HepG2 (cell line): ENCODE results near the gene LAMP2. TPM values are rescaled to one million over a fixed set of nuclear protein-coding genes. Genes with fewer than 3 reads are reported as not detected.

Experiments
- ATAC-seq: fragments of 200-7000 bp; cut with Tn5 transposase; 3 replicates; pipeline ENCODE4 v1.9.1; 2020; ENCODE audit warnings: mild to moderate bottlenecking, moderate library complexity
- BruUV-seq: library from RNA; stranded (reverse); fragments of 400-500 nt; replicated peaks from 2 replicates; lab custom pipeline; 2021; lab: Mats Ljungman, UMichigan
- CTCF ChIA-PET: fragments of 300-600 bp; formaldehyde crosslinking; extraction: SDS; loops from one replicate; lab custom pipeline; 2021; ENCODE audit warnings: low total read pairs, inconsistent platforms, low intra/inter-chr PET ratio; lab: Yijun Ruan, JAX
- POLR2A ChIA-PET: fragments of 350-600 bp; sonication (Branson Sonifier 250); formaldehyde crosslinking; loops from one replicate; lab custom pipeline; 2020; ENCODE audit warnings: antibody characterized with exemption, inconsistent platforms; lab: Yijun Ruan, JAX
- DNase-seq: peaks from one replicate; pipeline ENCODE4 v3.0.0-alpha.2; 2015; ENCODE audit warnings: low spot score
- FAIRE-seq: peaks from 3 replicates; lab custom pipeline; 2011; peaks lifted over from hg19 to GRCh38; lab: Jason Lieb, UNC
- H2AFZ ChIP-seq: one replicate; pipeline ENCODE4 v1.6.1; 2011; ENCODE audit warnings: low read length, inconsistent platforms
- H3K27ac ChIP-seq: fragments of 300-600 bp; 3 replicates; pipeline ENCODE4 v1.8.0; 2011; ENCODE audit warnings: mixed run types, mild to moderate bottlenecking, mixed read lengths, low read length, inconsistent platforms; ENCODE audit not compliant: insufficient read depth; ENCODE audit errors: extremely low read length
- H3K27me3 ChIP-seq, 2 experiments: fragments of 200-600 bp in 1 of 2; 2 replicates in 1 of 2; 3 replicates in 1 of 2; pipeline versions ENCODE4 v1.6.0 to v1.8.0; 2011; ENCODE audit warnings: low read length in 2 of 2, mild to moderate bottlenecking in 2 of 2, moderate library complexity in 2 of 2, inconsistent platforms in 1 of 2; ENCODE audit not compliant: insufficient read depth in 2 of 2, control insufficient read depth in 1 of 2
- H3K36me3 ChIP-seq, 2 experiments: fragments of 200-600 bp in 1 of 2; replicated peaks in 1 of 2; 2 replicates in 1 of 2; 3 replicates in 1 of 2; pipeline versions ENCODE4 v1.5.1 to v1.8.0; 2011; ENCODE audit warnings: low read length in 2 of 2, inconsistent platforms in 1 of 2; ENCODE audit not compliant: insufficient read depth in 2 of 2, control insufficient read depth in 1 of 2
- H3K4me1 ChIP-seq: 2 replicates; pipeline ENCODE4 v1.5.1; 2012; ENCODE audit warnings: low read length, inconsistent platforms; ENCODE audit not compliant: insufficient read depth
- H3K4me2 ChIP-seq: 2 replicates; pipeline ENCODE4 v1.6.0; 2011; ENCODE audit warnings: low read depth, low read length, inconsistent platforms
- H3K4me3 ChIP-seq, 3 experiments: fragments of 200-600 bp in 1 of 3; sonication (generic), shearing (Covaris generic) in 1 of 3; replicated peaks in 1 of 3; 2 replicates each; pipeline ENCODE4 v1.5.1; 2011 to 2016; ENCODE audit warnings: low read length in 3 of 3, inconsistent platforms in 2 of 3, low read depth in 2 of 3, mild to moderate bottlenecking in 2 of 3, control low read depth in 1 of 3, mixed read lengths in 1 of 3; ENCODE audit not compliant: insufficient read depth in 1 of 3
- H3K79me2 ChIP-seq: one replicate; pipeline ENCODE4 v1.6.1; 2011; ENCODE audit warnings: low read length, inconsistent platforms; ENCODE audit not compliant: insufficient read depth
- H3K9ac ChIP-seq: 2 replicates; pipeline ENCODE4 v1.6.0; 2011; ENCODE audit warnings: mild to moderate bottlenecking, low read depth, low read length, inconsistent platforms; ENCODE audit not compliant: insufficient read depth
- H3K9me3 ChIP-seq: 2 replicates; pipeline ENCODE4 v1.5.1; 2012; ENCODE audit warnings: mild to moderate bottlenecking, low read length
- H4K20me1 ChIP-seq: 2 replicates; pipeline ENCODE4 v1.6.0; 2011; ENCODE audit warnings: inconsistent platforms, mild to moderate bottlenecking, low read length, moderate library complexity; ENCODE audit not compliant: insufficient read depth
- GZF1 ChIP-seq: sonication (generic); formaldehyde crosslinking; IDR thresholded peaks from 2 replicates; pipeline ENCODE4 v1.5.1; 2020; ENCODE audit warnings: mild to moderate bottlenecking, missing genetic modification reagents
- KAT2B ChIP-seq: fragments of 150-350 bp; IDR thresholded peaks from 2 replicates; pipeline ENCODE4 v1.6.1; 2014; ENCODE audit warnings: low read depth, low read length, borderline replicate concordance
- KMT2B ChIP-seq: IDR thresholded peaks from 2 replicates; pipeline ENCODE4 v1.6.1; 2016; ENCODE audit warnings: missing genetic modification reagents, missing compliant biosample characterization
- MAFK ChIP-seq, 2 experiments: IDR thresholded peaks in 1 of 2; conservative IDR thresholded peaks in 1 of 2; 2 replicates each; pipeline ENCODE4 v1.6.1; 2011; ENCODE audit warnings: improper control_type of control experiment in 2 of 2, low read length in 2 of 2
- MYNN ChIP-seq: sonication (generic); formaldehyde crosslinking; IDR thresholded peaks from 2 replicates; pipeline ENCODE4 v1.4.0; 2020; ENCODE audit warnings: mild to moderate bottlenecking, low read depth, missing genetic modification reagents
- RARA ChIP-seq: IDR thresholded peaks from 2 replicates; pipeline ENCODE4 v1.6.1; 2016; ENCODE audit warnings: missing genetic modification reagents, missing compliant biosample characterization
- SATB2 ChIP-seq: sonication (generic); formaldehyde crosslinking; IDR thresholded peaks from 2 replicates; pipeline ENCODE4 v1.5.0; 2020; ENCODE audit warnings: missing genetic modification reagents
- TBP ChIP-seq: sonication (generic); formaldehyde crosslinking; IDR thresholded peaks from 2 replicates; pipeline ENCODE4 v1.5.0; 2020; ENCODE audit warnings: missing genetic modification reagents
- ZBTB8A ChIP-seq: sonication (generic); formaldehyde crosslinking; IDR thresholded peaks from 2 replicates; pipeline ENCODE4 v1.4.0; 2020; ENCODE audit warnings: mild to moderate bottlenecking, low read depth, missing genetic modification reagents, borderline replicate concordance
- ZNF350 ChIP-seq: sonication (generic); formaldehyde crosslinking; IDR thresholded peaks from 2 replicates; pipeline ENCODE4 v1.4.0; 2020; ENCODE audit warnings: mild to moderate bottlenecking, low read depth, missing genetic modification reagents, borderline replicate concordance
- ZNF614 ChIP-seq: IDR thresholded peaks from 2 replicates; pipeline ENCODE4 v1.6.1; 2018; ENCODE audit warnings: missing biosample characterization, missing genetic modification reagents, inconsistent platforms, borderline replicate concordance
- WGBS: methylation state at CpG from one replicate; pipeline ENCODE4 v1.1.6; 2017; ENCODE audit warnings: low lambda C conversion rate; 5-methylcytosine and 5-hydroxymethylcytosine counted together
- in situ Hi-C: cut with HindIII; loops from 2 replicates; pipeline ENCODE4 v1.10.0; 2017; ENCODE audit warnings: low pct_unique_long_range_greater_than_20kb; ENCODE audit not compliant: extremely low pct_ligation_motif_present
- intact Hi-C: fragments of 100-400 bp; cut with micrococcal nuclease; formaldehyde crosslinking; loops from one replicate; pipeline ENCODE4 v1.10.0; 2022; ENCODE audit not compliant: unreplicated experiment
- polyA plus RNA-seq, 8 experiments: library from polyadenylated mRNA; depleted of rRNA in 3 of 8; stranded (reverse) in 7 of 8; unstranded in 1 of 8; fragments of >200 nt; fragmentation: Illumina TruSeq in 4 of 8; extraction: Trizol in 4 of 8; gene quantifications; 2 replicates each; pipeline versions ENCODE4 v1.2.1 to v1.2.3, GENCODE V29; 2011 to 2016; ENCODE audit warnings: low read depth in 4 of 8, missing spikeins in 1 of 8, mixed read lengths in 1 of 8; ENCODE audit not compliant: insufficient read depth in 1 of 8
- total RNA-seq, 5 experiments: library from RNA; depleted of rRNA; stranded (reverse); fragments of >200 nt; fragmentation: Illumina TruSeq; extraction: Trizol; gene quantifications; 2 replicates each; pipeline ENCODE4 v1.2.3, GENCODE V29; 2016; ENCODE audit warnings: low read depth in 1 of 5
- TF ChIP-seq, protein P1 (sequence below): sonication (generic); formaldehyde crosslinking; IDR thresholded peaks from 2 replicates; pipeline ENCODE4 v1.4.0; 2020; ENCODE audit warnings: mild to moderate bottlenecking, missing genetic modification reagents
- TF ChIP-seq, protein P2 (sequence below): sonication (generic); formaldehyde crosslinking; IDR thresholded peaks from 2 replicates; pipeline ENCODE4 v1.4.0; 2020; ENCODE audit warnings: missing genetic modification reagents, mild to moderate bottlenecking, borderline replicate concordance

LAMP2 gene
- total and polyA plus RNA-seq, 2 of the 13 experiments (the other 11 are each of a cell fraction or from before 2014, with no cell fraction given), result 127 to 170 TPM

DNA sequence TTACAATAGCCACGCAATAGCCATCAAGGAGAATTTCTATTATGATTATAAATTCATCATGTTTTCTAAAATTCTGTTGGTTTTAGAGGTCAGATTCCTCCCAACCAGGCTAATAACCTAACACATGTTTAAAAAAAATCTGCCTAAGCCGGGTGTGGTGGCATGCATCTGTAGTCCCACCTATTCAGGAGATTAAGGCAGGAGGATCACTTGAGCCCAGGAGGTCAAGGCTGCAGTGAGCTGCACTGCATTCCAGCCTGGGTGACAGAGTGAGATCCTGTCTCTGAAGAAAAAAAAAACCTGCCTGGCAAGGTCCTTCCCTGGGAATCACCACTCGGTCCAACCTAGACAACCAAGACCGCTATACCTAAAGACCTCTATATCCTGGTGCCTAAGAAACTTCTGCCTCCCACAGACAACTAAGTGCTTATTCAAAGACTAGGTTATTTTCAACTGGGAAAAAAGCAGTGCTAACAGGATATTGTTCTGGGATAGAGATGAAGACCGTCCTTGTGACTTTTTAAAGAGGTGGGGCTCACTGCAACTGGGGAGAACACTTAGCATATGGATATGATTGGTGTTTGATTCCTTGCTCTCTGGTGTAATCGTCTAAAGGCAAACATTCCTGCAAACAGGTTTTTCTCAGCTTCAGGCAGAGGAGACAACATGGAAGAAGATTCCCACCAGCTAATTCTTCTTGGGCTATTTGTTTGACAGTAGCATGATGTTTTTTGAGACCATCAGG is 89.0 kb downstream of the LAMP2 start:
- CTCF ChIA-PET, result interaction anchor here (0.7 kb wide), 1 partner anchor 38 kb away, joined by 3 read pairs; no protein-coding TSS in a partner anchor
- no peak overlapping the region for H2AFZ ChIP-seq
- no peaks in the 10 kb centered on the region for H4K20me1 ChIP-seq
- no peak overlapping the region for H3K27ac ChIP-seq
- 0 out of 2 replicates have a peak, but pooled peaks cover 11% of the 10 kb centered on the region for H3K4me1 ChIP-seq
- in situ Hi-C loops, result no loop called here
- H3K27me3 ChIP-seq, result no peaks in the 10 kb centered on the region
- TF ChIP-seq GZF1 (CRISPR knock-in tag) (peak; percentile 82; the same call in 1 of the 2 replicates), ZBTB8A (CRISPR knock-in tag) (no peak)
- BruUV-seq, result no TSS peak
- peak; percentile 34 for FAIRE-seq
- H3K79me2 ChIP-seq, result no peaks in the 10 kb centered on the region
- WGBS, result 19% methylated on average over 4 of the region's 6 CpGs
- H3K9me3 ChIP-seq, result no peaks in the 10 kb centered on the region
- no peak overlapping the region for H3K9ac ChIP-seq
- H3K36me3 ChIP-seq, result no peaks in the 10 kb centered on the region
- ATAC-seq, result no peak
- POLR2A ChIA-PET, result no interaction called here
- no peak for DNase-seq
- intact Hi-C loops, result no loop called here
- H3K4me3 ChIP-seq, result no peak overlapping the region
- H3K4me2 ChIP-seq, result no peak overlapping the region

DNA sequence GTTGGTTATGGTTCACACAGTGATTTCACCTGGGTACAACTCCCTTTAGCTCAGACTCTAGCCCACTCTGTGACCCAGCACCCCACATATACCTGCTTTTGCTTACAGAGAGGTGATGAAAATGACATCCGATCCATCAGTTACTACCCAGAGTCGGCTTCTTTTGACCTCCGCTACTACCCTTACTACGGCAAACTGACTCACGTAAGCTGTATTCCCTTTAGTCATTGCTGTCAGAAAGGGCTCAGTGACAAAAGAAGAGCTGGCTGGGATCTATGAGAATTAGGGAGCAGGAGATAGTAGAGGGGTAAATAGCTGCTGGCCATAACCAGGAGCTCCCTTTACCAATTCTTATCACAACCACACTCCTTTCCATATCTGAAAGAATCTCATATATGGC is 90.5 kb downstream of the LAMP2 start:
- no peak for FAIRE-seq
- Histone ChIP-seq H3K4me3 (no peak overlapping the region), H3K27me3 (no peaks in the 10 kb centered on the region), H4K20me1 (no peaks in the 10 kb centered on the region), H3K27ac (no peak overlapping the region), H3K9ac (no peak overlapping the region), H3K36me3 (no peaks in the 10 kb centered on the region), H3K79me2 (no peaks in the 10 kb centered on the region), H3K9me3 (no peaks in the 10 kb centered on the region), H3K4me2 (no peak overlapping the region), H3K4me1 (0 out of 2 replicates have a peak, but pooled peaks cover 11% of the 10 kb centered on the region), H2AFZ (no peak overlapping the region)
- no peak for DNase-seq
- no TSS peak for BruUV-seq
- TF ChIP-seq KMT2B, result no peak
- no peak for TF ChIP-seq ZNF614
- TF ChIP-seq, protein P1, sequence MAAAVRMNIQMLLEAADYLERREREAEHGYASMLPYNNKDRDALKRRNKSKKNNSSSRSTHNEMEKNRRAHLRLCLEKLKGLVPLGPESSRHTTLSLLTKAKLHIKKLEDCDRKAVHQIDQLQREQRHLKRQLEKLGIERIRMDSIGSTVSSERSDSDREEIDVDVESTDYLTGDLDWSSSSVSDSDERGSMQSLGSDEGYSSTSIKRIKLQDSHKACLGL (CRISPR knock-in tag), result no peak
- TF ChIP-seq KAT2B, result no peak
- no peak for TF ChIP-seq ZNF350 (CRISPR knock-in tag)
- TF ChIP-seq MAFK (conservative IDR thresholded peaks at IDR 0.05 in 1 of 2, IDR thresholded peaks at IDR 0.05 in 1 of 2; ENCODE audit: low read length in 2 of 2), result no peak
- TF ChIP-seq SATB2 (CRISPR knock-in tag), result no peak
- TF ChIP-seq, protein P2, sequence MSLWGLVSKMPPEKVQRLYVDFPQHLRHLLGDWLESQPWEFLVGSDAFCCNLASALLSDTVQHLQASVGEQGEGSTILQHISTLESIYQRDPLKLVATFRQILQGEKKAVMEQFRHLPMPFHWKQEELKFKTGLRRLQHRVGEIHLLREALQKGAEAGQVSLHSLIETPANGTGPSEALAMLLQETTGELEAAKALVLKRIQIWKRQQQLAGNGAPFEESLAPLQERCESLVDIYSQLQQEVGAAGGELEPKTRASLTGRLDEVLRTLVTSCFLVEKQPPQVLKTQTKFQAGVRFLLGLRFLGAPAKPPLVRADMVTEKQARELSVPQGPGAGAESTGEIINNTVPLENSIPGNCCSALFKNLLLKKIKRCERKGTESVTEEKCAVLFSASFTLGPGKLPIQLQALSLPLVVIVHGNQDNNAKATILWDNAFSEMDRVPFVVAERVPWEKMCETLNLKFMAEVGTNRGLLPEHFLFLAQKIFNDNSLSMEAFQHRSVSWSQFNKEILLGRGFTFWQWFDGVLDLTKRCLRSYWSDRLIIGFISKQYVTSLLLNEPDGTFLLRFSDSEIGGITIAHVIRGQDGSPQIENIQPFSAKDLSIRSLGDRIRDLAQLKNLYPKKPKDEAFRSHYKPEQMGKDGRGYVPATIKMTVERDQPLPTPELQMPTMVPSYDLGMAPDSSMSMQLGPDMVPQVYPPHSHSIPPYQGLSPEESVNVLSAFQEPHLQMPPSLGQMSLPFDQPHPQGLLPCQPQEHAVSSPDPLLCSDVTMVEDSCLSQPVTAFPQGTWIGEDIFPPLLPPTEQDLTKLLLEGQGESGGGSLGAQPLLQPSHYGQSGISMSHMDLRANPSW (CRISPR knock-in tag), result no peak
- TF ChIP-seq RARA (CRISPR knock-in tag), result no peak
- TF ChIP-seq TBP (CRISPR knock-in tag), result no peak
- no peak for TF ChIP-seq MYNN
- in situ Hi-C loops (no loop called here), intact Hi-C loops (no loop called here)
- ChIA-PET POLR2A (no interaction called here), CTCF (no interaction called here)
- 92% methylated on average over 5 of the region's 5 CpGs for WGBS
- ATAC-seq, result no peak
